ENCODE data around the gene WIF1. TPM values are rescaled to one million over a fixed set of nuclear protein-coding genes. Genes with fewer than 3 reads are reported as not detected.

WIF1 gene
- total RNA-seq, 4 donors from 2014 or later, result 7.7 TPM; not detected in 3

- no peaks in the 10 kb centered on the region for H3K4me1 ChIP-seq
- H3K27me3 ChIP-seq, result peaks cover 0 to 9% of the 10 kb centered on the region in 2 donors
- intact Hi-C loops (cut with DNase I; ENCODE audit: low total_unique reads), result no loop called here
- DNase-seq, result no peak
- no peak overlapping the region for H3K27ac ChIP-seq
- TF ChIP-seq POLR2A (IDR thresholded peaks at IDR 0.05), result no peak
- no peak for TF ChIP-seq CTCF (IDR thresholded peaks at IDR 0.05)
- H3K36me3 ChIP-seq, result no peaks in the 10 kb centered on the region
- no peaks in the 10 kb centered on the region for H3K9me3 ChIP-seq
- no peak overlapping the region for H3K4me3 ChIP-seq
Measured at GRCh38 chr12:65093606-65094005, 27.5 kb downstream of the WIF1 start.

- Histone ChIP-seq H3K4me1 (no peaks in the 10 kb centered on the region), H3K4me3 (no peak overlapping the region), H3K27ac (no peak overlapping the region), H3K9me3 (no peaks in the 10 kb centered on the region), H3K27me3 (peaks cover 0 to 9% of the 10 kb centered on the region in 2 donors), H3K36me3 (no peaks in the 10 kb centered on the region)
- no peak for DNase-seq
- intact Hi-C loops (cut with DNase I; ENCODE audit: low total_unique reads), result no loop called here
- TF ChIP-seq POLR2A (IDR thresholded peaks at IDR 0.05) (no peak), CTCF (IDR thresholded peaks at IDR 0.05) (no peak)
Measured at GRCh38 chr12:65090461-65090860, 30.6 kb downstream of the WIF1 start.

- Histone ChIP-seq H3K4me3 (no peak overlapping the region), H3K27ac (no peak overlapping the region), H3K27me3 (no peaks in the 10 kb centered on the region), H3K36me3 (no peaks in the 10 kb centered on the region), H3K4me1 (no peaks in the 10 kb centered on the region), H3K9me3 (no peaks in the 10 kb centered on the region)
- no peak for DNase-seq
- intact Hi-C loops (cut with DNase I; ENCODE audit: low total_unique reads), result no loop called here
- no peak for TF ChIP-seq POLR2A (IDR thresholded peaks at IDR 0.05)
- no peak for TF ChIP-seq CTCF (IDR thresholded peaks at IDR 0.05)
Measured at GRCh38 chr12:65086236-65086635, 34.9 kb downstream of the WIF1 start.

- Histone ChIP-seq H3K27me3 (no peaks in the 10 kb centered on the region), H3K9me3 (no peaks in the 10 kb centered on the region), H3K27ac (no peak overlapping the region), H3K4me1 (no peaks in the 10 kb centered on the region), H3K36me3 (no peaks in the 10 kb centered on the region), H3K4me3 (no peak overlapping the region)
- TF ChIP-seq CTCF (IDR thresholded peaks at IDR 0.05) (no peak), POLR2A (IDR thresholded peaks at IDR 0.05) (no peak)
- intact Hi-C loops (cut with DNase I; ENCODE audit: low total_unique reads), result no loop called here
- no peak for DNase-seq
Measured at GRCh38 chr12:65084579-65084978, 36.5 kb downstream of the WIF1 start.

- Histone ChIP-seq H3K36me3 (no peaks in the 10 kb centered on the region), H3K4me3 (no peak overlapping the region), H3K9me3 (no peaks in the 10 kb centered on the region), H3K4me1 (no peaks in the 10 kb centered on the region), H3K27me3 (no peaks in the 10 kb centered on the region), H3K27ac (no peak overlapping the region)
- intact Hi-C loops (cut with DNase I; ENCODE audit: low total_unique reads), result no loop called here
- TF ChIP-seq POLR2A (IDR thresholded peaks at IDR 0.05) (no peak), CTCF (IDR thresholded peaks at IDR 0.05) (no peak)
- no peak for DNase-seq
Measured at GRCh38 chr12:65083581-65083980, 37.5 kb downstream of the WIF1 start.

Measured in uterus (tissue), 4 donors.